Naive B cell (primary cell): ENCODE results near the gene LINGO3. TPM values are rescaled to one million over a fixed set of nuclear protein-coding genes. Genes with fewer than 3 reads are reported as not detected.

ENCODE experiments used
- ATAC-seq, 2 donors: fragments of 150-1000 bp; cut with Tn5 transposase; 2 replicates each; pipeline ENCODE4 v1.10.0; 2021; ENCODE audit warnings: low read depth in 2 of 2, mild to moderate bottlenecking in 2 of 2, moderate library complexity in 2 of 2
- DNase-seq: peaks from one replicate; pipeline ENCODE4 v3.0.0; 2022
- H3K27ac Mint-ChIP-seq, 6 donors: one replicate each; pipeline ENCODE4 v1.8.0; 2020 to 2022; ENCODE audit warnings: mild to moderate bottlenecking in 6 of 6, mixed read lengths in 6 of 6, moderate library complexity in 5 of 6, inconsistent platforms in 2 of 6
- H3K27me3 Mint-ChIP-seq, 3 donors: one replicate each; pipeline ENCODE4 v1.8.0; 2021 to 2022; ENCODE audit warnings: mixed read lengths in 3 of 3, mild to moderate bottlenecking in 1 of 3
- H3K36me3 Mint-ChIP-seq, 2 donors: one replicate each; pipeline ENCODE4 v1.8.0; 2020 to 2022; ENCODE audit warnings: mixed read lengths in 2 of 2, inconsistent platforms in 1 of 2, mild to moderate bottlenecking in 1 of 2
- H3K4me1 Mint-ChIP-seq, 3 donors: one replicate each; pipeline ENCODE4 v1.8.0; 2020 to 2022; ENCODE audit warnings: mixed read lengths in 3 of 3, inconsistent platforms in 1 of 3, mild to moderate bottlenecking in 1 of 3, moderate library complexity in 1 of 3
- H3K4me3 Mint-ChIP-seq, 8 donors: one replicate each; pipeline ENCODE4 v1.8.0; 2020 to 2022; ENCODE audit warnings: mild to moderate bottlenecking in 8 of 8, mixed read lengths in 8 of 8, moderate library complexity in 8 of 8, inconsistent platforms in 2 of 8
- H3K9me3 Mint-ChIP-seq, 7 donors: one replicate each; pipeline ENCODE4 v1.8.0; 2020 to 2022; ENCODE audit warnings: mixed read lengths in 7 of 7, mild to moderate bottlenecking in 5 of 7, inconsistent platforms in 2 of 7, moderate library complexity in 1 of 7
- polyA plus RNA-seq, 6 donors: library from polyadenylated mRNA; unstranded; fragments of 300-500 nt; fragmentation: Illumina TruSeq; gene quantifications; one replicate each; pipeline ENCODE4 v1.2.3, GENCODE V29; 2021; ENCODE audit warnings: low read depth in 6 of 6

The LINGO3 gene
- polyA plus RNA-seq, 6 donors from 2014 or later: 6.4 to 45.0 (median 15.4) TPM

GRCh38 chr19:2328401-2329148, 20.6 kb upstream of the LINGO3 start, which contains the start of the genes LSM7 and SPPL2B:
TSS of gene LSM7 (minus strand) at chr19:2328586. CDS start at chr19:2328566, 20 bp downstream.
TSS of gene SPPL2B (plus strand) at chr19:2328684. CDS start at chr19:2328710, 26 bp downstream.
- peaks cover 66 to 91% (median 90%) of the 10 kb centered on the region in 3 donors for H3K4me1 Mint-ChIP-seq
- H3K36me3 Mint-ChIP-seq: peaks cover 0 to 7% of the 10 kb centered on the region in 2 donors
- peak within 1 kb of the TSS; percentile 97 to 100 (median 99) for H3K27ac Mint-ChIP-seq
- DNase-seq: peak; percentile 90
- no peaks in the 10 kb centered on the region for H3K9me3 Mint-ChIP-seq
- peak within 1 kb of the TSS; percentile 88 to 100 (median 99) for H3K4me3 Mint-ChIP-seq
- peak; percentile 37 to 51 for ATAC-seq
- no peaks in the 10 kb centered on the region for H3K27me3 Mint-ChIP-seq

- Mint-ChIP-seq H3K4me3 (peak overlapping the region; percentile 88 to 100 (median 99)), H3K36me3 (peaks cover 0 to 7% of the 10 kb centered on the region in 2 donors), H3K4me1 (peaks cover 66 to 90% (median 86%) of the 10 kb centered on the region in 3 donors), H3K9me3 (no peaks in the 10 kb centered on the region), H3K27ac (peak overlapping the region; percentile 97 to 100 (median 99)), H3K27me3 (no peaks in the 10 kb centered on the region)
- peak; percentile 14 to 15 for ATAC-seq
- DNase-seq: peak; percentile 73
Observed at GRCh38 chr19:2327773-2328400, 19.9 kb upstream of the LINGO3 start.

GRCh38 chr19:2326699-2327360, 18.9 kb upstream of the LINGO3 start:
- Mint-ChIP-seq H3K4me1 (peaks cover 59 to 82% (median 77%) of the 10 kb centered on the region in 3 donors), H3K9me3 (no peaks in the 10 kb centered on the region), H3K36me3 (peaks cover 0 to 7% of the 10 kb centered on the region in 2 donors), H3K27ac (peak overlapping the region; percentile 97 to 100 (median 99)), H3K27me3 (no peaks in the 10 kb centered on the region), H3K4me3 (peak overlapping the region; percentile 88 to 100 (median 99))
- ATAC-seq (no peak), DNase-seq (no peak)

GRCh38 chr19:2325281-2326046, 17.5 kb upstream of the LINGO3 start:
- peaks cover 0 to 7% of the 10 kb centered on the region in 2 donors for H3K36me3 Mint-ChIP-seq
- peaks cover 51 to 68% (median 64%) of the 10 kb centered on the region in 3 donors for H3K4me1 Mint-ChIP-seq
- H3K27me3 Mint-ChIP-seq: no peaks in the 10 kb centered on the region
- H3K9me3 Mint-ChIP-seq: no peaks in the 10 kb centered on the region
- DNase-seq (peak; percentile 72), ATAC-seq (peak; percentile 36 to 54)
- H3K4me3 Mint-ChIP-seq: peak overlapping the region; percentile 78 to 99 (median 88)
- H3K27ac Mint-ChIP-seq: peak overlapping the region; percentile 97 to 100 (median 98)

GRCh38 chr19:2324220-2324948, 16.4 kb upstream of the LINGO3 start:
- Mint-ChIP-seq H3K4me1 (peaks cover 43 to 64% (median 62%) of the 10 kb centered on the region in 3 donors), H3K27ac (peak overlapping the region; percentile 97 to 100 (median 98))

GRCh38 chr19:2323707-2324106, 15.8 kb upstream of the LINGO3 start:
- no peak for ATAC-seq
- Mint-ChIP-seq H3K36me3 (peaks cover 0 to 7% of the 10 kb centered on the region in 2 donors), H3K27me3 (no peaks in the 10 kb centered on the region), H3K9me3 (no peaks in the 10 kb centered on the region), H3K4me3 (peak overlapping the region in 7 of 8 donors; percentile 34 to 99 (median 87)), H3K4me1 (peaks cover 39 to 66% (median 65%) of the 10 kb centered on the region in 3 donors), H3K27ac (peak overlapping the region in 5 of 6 donors; percentile 56 to 100 (median 97))
- no peak for DNase-seq

More at GRCh38 chr19:2324220-2324948, 16.4 kb upstream of the LINGO3 start:
- Mint-ChIP-seq H3K36me3 (peaks cover 0 to 7% of the 10 kb centered on the region in 2 donors), H3K4me3 (peak overlapping the region; percentile 78 to 99 (median 88)), H3K9me3 (no peaks in the 10 kb centered on the region), H3K27me3 (no peaks in the 10 kb centered on the region)
- DNase-seq (peak; percentile 55), ATAC-seq (peak; percentile 30 to 31)

GRCh38 chr19:2321565-2322283, 13.8 kb upstream of the LINGO3 start:
- Mint-ChIP-seq H3K4me1 (peaks cover 40 to 69% (median 64%) of the 10 kb centered on the region in 3 donors), H3K36me3 (no peaks in the 10 kb centered on the region), H3K27ac (peak overlapping the region in 2 of 6 donors; percentile 53 to 76), H3K9me3 (no peaks in the 10 kb centered on the region), H3K4me3 (no peak overlapping the region), H3K27me3 (no peaks in the 10 kb centered on the region)
- DNase-seq (no peak), ATAC-seq (no peak)

- Mint-ChIP-seq H3K27me3 (no peaks in the 10 kb centered on the region), H3K27ac (peak overlapping the region in 1 of 6 donors; percentile 21), H3K4me1 (peaks cover 39 to 69% (median 64%) of the 10 kb centered on the region in 3 donors), H3K4me3 (no peak overlapping the region), H3K36me3 (no peaks in the 10 kb centered on the region), H3K9me3 (peaks cover 0 to 1% (median 0%) of the 10 kb centered on the region in 7 donors)
- ATAC-seq (no peak), DNase-seq (no peak)
Observed at GRCh38 chr19:2320939-2321338, 13.0 kb upstream of the LINGO3 start.

GRCh38 chr19:2320049-2320448, 12.1 kb upstream of the LINGO3 start:
- DNase-seq (no peak), ATAC-seq (no peak)
- H3K27me3 Mint-ChIP-seq: no peaks in the 10 kb centered on the region
- H3K27ac Mint-ChIP-seq: peak overlapping the region in 2 of 6 donors; percentile 32 to 88
- peak overlapping the region in 2 of 8 donors; percentile 29 to 45 for H3K4me3 Mint-ChIP-seq
- H3K4me1 Mint-ChIP-seq: peaks cover 38 to 68% (median 64%) of the 10 kb centered on the region in 3 donors
- H3K36me3 Mint-ChIP-seq: peaks cover 0 to 2% of the 10 kb centered on the region in 2 donors
- H3K9me3 Mint-ChIP-seq: peaks cover 0 to 10% (median 4%) of the 10 kb centered on the region in 7 donors

- peaks cover 0 to 5% of the 10 kb centered on the region in 2 donors for H3K36me3 Mint-ChIP-seq
- peak overlapping the region in 4 of 6 donors; percentile 21 to 94 (median 74) for H3K27ac Mint-ChIP-seq
- peaks cover 36 to 68% (median 62%) of the 10 kb centered on the region in 3 donors for H3K4me1 Mint-ChIP-seq
- H3K9me3 Mint-ChIP-seq: peaks cover 0 to 15% (median 9%) of the 10 kb centered on the region in 7 donors
- H3K4me3 Mint-ChIP-seq: peak overlapping the region in 4 of 8 donors; percentile 45 to 65 (median 46)
- ATAC-seq: no peak
- H3K27me3 Mint-ChIP-seq: no peaks in the 10 kb centered on the region
- no peak for DNase-seq
Observed at GRCh38 chr19:2319551-2319950, 11.6 kb upstream of the LINGO3 start.

- Mint-ChIP-seq H3K27me3 (no peaks in the 10 kb centered on the region), H3K27ac (peak overlapping the region in 4 of 6 donors; percentile 57 to 94 (median 87)), H3K4me3 (peak overlapping the region in 6 of 8 donors; percentile 32 to 84 (median 70)), H3K4me1 (peaks cover 33 to 63% (median 55%) of the 10 kb centered on the region in 3 donors), H3K9me3 (peaks cover 0 to 15% (median 9%) of the 10 kb centered on the region in 7 donors), H3K36me3 (peaks cover 0 to 5% of the 10 kb centered on the region in 2 donors)
- ATAC-seq: no peak
- DNase-seq: no peak
Observed at GRCh38 chr19:2318923-2319322, 11.0 kb upstream of the LINGO3 start.
